Mucosa of stomach (tissue), 1 donor: Measurements from ENCODE around the gene GCNT2.
"Not testable (repeated sequence)": the region's sequence is repeated elsewhere in the genome, so short reads cannot be mapped to it uniquely, and the experiment has no call there.

Source experiments
- H3K27me3 ChIP-seq: one replicate; pipeline ENCODE4 v1.7.0; 2013; ENCODE audit warnings: mild to moderate bottlenecking, low read length; ENCODE audit not compliant: control insufficient read depth, insufficient read depth
- H3K36me3 ChIP-seq: one replicate; pipeline ENCODE4 v1.7.0; 2013; ENCODE audit warnings: low read length; ENCODE audit not compliant: control insufficient read depth, insufficient read depth
- H3K4me1 ChIP-seq: one replicate; pipeline ENCODE4 v1.7.0; 2013; ENCODE audit warnings: mild to moderate bottlenecking, low read length; ENCODE audit not compliant: control insufficient read depth, insufficient read depth
- H3K4me3 ChIP-seq: one replicate; pipeline ENCODE4 v1.7.0; 2013; ENCODE audit warnings: low read length
- H3K9ac ChIP-seq: one replicate; pipeline ENCODE4 v1.7.0; 2013; ENCODE audit warnings: mild to moderate bottlenecking, low read length, moderate library complexity
- H3K9me3 ChIP-seq: one replicate; pipeline ENCODE4 v1.7.0; 2013; ENCODE audit warnings: mild to moderate bottlenecking, low read length, moderate library complexity; ENCODE audit not compliant: control insufficient read depth
- donor health status: Pancreatic carcinoma.

Gene GCNT2

GRCh38 chr6:10556589-10556988, 35.4 kb downstream of the GCNT2 start:
- H3K36me3 ChIP-seq = no peaks in the 10 kb centered on the region
- H3K9ac ChIP-seq = peak overlapping the region; percentile 35
- H3K27me3 ChIP-seq = no peaks in the 10 kb centered on the region
- H3K4me1 ChIP-seq = peaks cover 23% of the 10 kb centered on the region
- no peaks in the 10 kb centered on the region for H3K9me3 ChIP-seq
- H3K4me3 ChIP-seq = peak overlapping the region; percentile 22

GRCh38 chr6:10556992-10557391, 35.8 kb downstream of the GCNT2 start:
- H3K4me1 ChIP-seq = peaks cover 23% of the 10 kb centered on the region
- no peaks in the 10 kb centered on the region for H3K27me3 ChIP-seq
- H3K4me3 ChIP-seq = no peak overlapping the region
- H3K36me3 ChIP-seq = no peaks in the 10 kb centered on the region
- H3K9me3 ChIP-seq = no peaks in the 10 kb centered on the region
- no peak overlapping the region for H3K9ac ChIP-seq

DNA sequence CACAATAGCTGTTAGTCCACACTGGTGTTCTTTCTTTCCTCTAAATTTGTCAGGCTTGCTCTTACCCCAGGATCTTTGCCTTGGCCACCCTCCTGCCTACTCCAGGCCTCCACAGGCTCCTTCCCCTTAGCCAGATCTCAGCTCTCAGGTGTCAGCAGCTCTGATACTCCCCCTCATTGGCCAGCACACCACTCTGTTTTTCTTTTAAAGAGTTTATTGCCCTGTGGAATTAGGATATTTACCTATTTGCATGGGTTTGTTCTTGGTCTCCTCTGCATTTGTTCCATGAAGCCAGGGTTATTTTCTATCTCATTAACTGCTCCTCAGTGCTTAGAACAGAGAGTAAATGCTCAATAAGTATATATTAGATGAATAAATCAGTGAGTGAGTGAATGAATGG, 36.8 kb downstream of the GCNT2 start:
- no peaks in the 10 kb centered on the region for H3K36me3 ChIP-seq
- no peak overlapping the region for H3K4me3 ChIP-seq
- H3K9ac ChIP-seq = no peak overlapping the region
- no peaks in the 10 kb centered on the region for H3K27me3 ChIP-seq
- no peaks in the 10 kb centered on the region for H3K9me3 ChIP-seq
- peaks cover 23% of the 10 kb centered on the region for H3K4me1 ChIP-seq

GRCh38 chr6:10558565-10558964, 37.4 kb downstream of the GCNT2 start:
- Histone ChIP-seq H3K9me3 (no peaks in the 10 kb centered on the region), H3K4me1 (peaks cover 23% of the 10 kb centered on the region), H3K4me3 (no peak overlapping the region), H3K9ac (no peak overlapping the region), H3K27me3 (no peaks in the 10 kb centered on the region), H3K36me3 (no peaks in the 10 kb centered on the region)

DNA sequence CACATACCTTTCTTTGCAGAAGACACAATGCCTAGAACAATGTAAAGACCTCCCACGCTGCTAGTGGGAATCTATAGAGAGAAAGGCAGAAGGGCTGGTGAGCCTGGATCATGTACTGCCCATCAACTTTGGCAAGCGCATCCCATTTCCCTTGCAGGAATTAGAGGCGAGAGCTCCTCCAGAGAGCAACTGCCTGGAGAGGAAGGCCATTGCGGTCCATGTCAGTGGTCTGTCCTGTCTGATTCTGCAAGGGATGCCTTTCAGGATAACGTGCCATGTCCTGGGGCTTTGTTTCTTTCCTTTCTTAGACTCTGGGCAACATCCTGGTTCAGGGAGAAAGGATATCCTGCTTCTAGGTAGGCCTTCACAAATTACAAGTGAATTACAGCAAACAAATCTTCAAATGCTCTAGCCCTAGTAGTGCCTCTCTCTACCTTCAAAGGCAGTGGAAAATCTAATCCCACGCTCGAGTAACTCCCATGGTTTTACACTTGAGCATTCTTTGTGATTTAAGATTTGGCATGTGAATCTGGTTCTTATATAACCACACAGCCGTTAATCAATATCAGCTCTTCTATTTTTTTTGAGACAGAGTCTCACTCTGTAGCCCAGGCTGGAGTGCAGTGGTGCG, 38.5 kb downstream of the GCNT2 start:
- Histone ChIP-seq H3K27me3 (no peaks in the 10 kb centered on the region), H3K36me3 (no peaks in the 10 kb centered on the region), H3K9me3 (no peaks in the 10 kb centered on the region), H3K4me1 (peaks cover 23% of the 10 kb centered on the region), H3K9ac (no peak overlapping the region), H3K4me3 (no peak overlapping the region)

DNA sequence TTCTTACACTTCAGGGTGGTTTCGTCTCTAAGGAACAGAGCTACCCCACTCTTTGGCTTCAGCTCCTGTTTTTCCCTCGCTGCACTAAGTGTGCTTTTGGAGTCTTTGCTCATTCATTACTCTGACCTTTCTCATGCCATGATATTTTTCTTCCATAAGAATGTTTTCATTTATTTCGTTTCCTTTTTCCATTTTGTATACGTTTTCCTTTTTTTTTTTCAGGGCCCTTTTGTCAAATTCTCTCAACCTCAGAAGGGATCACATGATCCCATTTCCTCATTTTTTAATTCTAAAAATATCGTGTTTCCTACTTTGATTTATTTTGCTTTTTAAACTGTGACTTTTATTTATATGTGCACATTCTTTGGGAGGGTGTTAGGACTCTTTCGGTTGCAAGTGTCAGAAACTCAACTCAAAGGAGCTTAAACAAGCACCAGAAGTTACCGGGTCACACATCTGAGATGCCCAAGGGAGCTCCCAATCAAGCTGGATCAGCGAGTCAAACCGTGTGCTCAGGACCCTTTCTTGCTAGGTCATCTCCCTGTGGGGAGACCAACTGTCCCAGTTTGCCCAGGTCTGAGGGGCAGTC, 40.6 kb downstream of the GCNT2 start:
- H3K9me3 ChIP-seq = no peaks in the 10 kb centered on the region
- no peak overlapping the region for H3K9ac ChIP-seq
- no peaks in the 10 kb centered on the region for H3K27me3 ChIP-seq
- H3K4me1 ChIP-seq = peaks cover 13% of the 10 kb centered on the region
- H3K36me3 ChIP-seq = no peaks in the 10 kb centered on the region
- no peak overlapping the region for H3K4me3 ChIP-seq

- Histone ChIP-seq H3K27me3 (no peaks in the 10 kb centered on the region), H3K9me3 (no peaks in the 10 kb centered on the region), H3K4me3 (no peak overlapping the region), H3K36me3 (no peaks in the 10 kb centered on the region), H3K4me1 (peaks cover 11% of the 10 kb centered on the region), H3K9ac (no peak overlapping the region)
These were observed 44.0 kb downstream of the GCNT2 start for GRCh38 chr6:10564975-10565673.

- no peaks in the 10 kb centered on the region for H3K9me3 ChIP-seq
- no peak overlapping the region for H3K4me3 ChIP-seq
- peaks cover 11% of the 10 kb centered on the region for H3K4me1 ChIP-seq
- no peaks in the 10 kb centered on the region for H3K27me3 ChIP-seq
- no peak overlapping the region for H3K9ac ChIP-seq
- H3K36me3 ChIP-seq = no peaks in the 10 kb centered on the region
These were observed 44.8 kb downstream of the GCNT2 start for GRCh38 chr6:10565913-10566312.

GRCh38 chr6:10567256-10568026, 46.3 kb downstream of the GCNT2 start:
- H3K27me3 ChIP-seq = no peaks in the 10 kb centered on the region
- no peaks in the 10 kb centered on the region for H3K36me3 ChIP-seq
- H3K9ac ChIP-seq = no peak overlapping the region
- H3K4me1 ChIP-seq = peaks cover 11% of the 10 kb centered on the region
- no peaks in the 10 kb centered on the region for H3K9me3 ChIP-seq
- no peak overlapping the region for H3K4me3 ChIP-seq

DNA sequence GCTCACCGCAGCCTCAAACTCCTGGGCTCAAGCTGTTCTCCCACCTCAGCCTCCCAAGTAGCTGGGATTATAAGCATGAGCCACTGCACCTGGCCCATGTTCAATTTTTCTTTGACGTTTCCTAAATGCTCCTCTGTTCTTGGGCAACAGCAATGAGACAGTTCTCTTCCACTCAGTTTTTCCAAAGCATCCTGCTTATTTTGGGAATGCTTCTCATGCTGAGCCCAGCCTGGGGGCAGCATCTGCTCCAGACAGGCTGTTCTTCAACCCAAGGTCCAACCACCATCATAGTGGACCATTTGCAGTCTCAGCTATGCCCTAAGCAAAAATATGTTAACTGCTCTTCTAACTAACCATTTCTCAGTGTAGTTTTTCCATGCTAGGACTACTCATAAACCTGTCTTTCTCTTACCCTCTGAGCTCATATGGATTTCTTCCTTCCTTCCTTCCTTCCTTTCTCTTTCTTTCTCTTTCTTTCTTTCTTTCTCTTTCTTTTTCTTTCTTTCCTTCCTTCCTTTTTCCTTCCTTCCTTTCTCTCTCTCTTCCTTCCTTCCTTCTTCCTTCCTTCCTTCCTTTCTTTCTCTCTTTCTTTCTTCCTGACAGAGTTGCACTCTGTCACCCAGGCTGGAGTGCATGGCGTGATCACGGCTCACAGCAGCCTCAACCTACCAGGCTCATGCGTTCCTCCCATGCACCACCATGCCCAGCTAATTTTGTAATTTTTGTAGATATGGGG, 48.4 kb downstream of the GCNT2 start:
- no peaks in the 10 kb centered on the region for H3K9me3 ChIP-seq
- no peak overlapping the region for H3K9ac ChIP-seq
- peaks cover 11% of the 10 kb centered on the region for H3K4me1 ChIP-seq
- H3K36me3 ChIP-seq = no peaks in the 10 kb centered on the region
- no peak overlapping the region for H3K4me3 ChIP-seq
- no peaks in the 10 kb centered on the region for H3K27me3 ChIP-seq

- not testable (repeated sequence) for H3K9me3 ChIP-seq, H3K36me3 ChIP-seq, H3K4me1 ChIP-seq, H3K4me3 ChIP-seq, H3K27me3 ChIP-seq, H3K9ac ChIP-seq
These were observed 54.4 kb downstream of the GCNT2 start for GRCh38 chr6:10575519-10575918.
